Stimulated activated CD8-positive, alpha-beta memory T cell treated with anti-CD3 and anti-CD28 coated beads, Interleukin-12 subunit alpha, Interleukin-12 subunit beta, amount 100 ng/mL, for 24 hours (primary cell): Measurements from ENCODE around the gene MUC4.

Experiments
- DNase-seq: peaks from one replicate; pipeline ENCODE4 v3.0.0-alpha.2; 2020; ENCODE audit errors: extremely low read depth

MUC4 gene

GRCh38 chr3:195811756-195812155 lies at the start of gene MUC4:
TSS of gene MUC4 (minus strand) at chr3:195811929. CDS start at chr3:195811817, 112 bp downstream.
- DNase-seq: no peak

GRCh38 chr3:195860456-195860855 lies 48.7 kb upstream of the MUC4 start:
- DNase-seq: no peak

- no peak for DNase-seq
These were observed 48.2 kb upstream of the MUC4 start for GRCh38 chr3:195859846-195860411.

GRCh38 chr3:195859061-195859845 lies 47.5 kb upstream of the MUC4 start:
- DNase-seq: peak; percentile 22

- DNase-seq: no peak
These were observed 44.8 kb upstream of the MUC4 start for GRCh38 chr3:195856410-195857084.

- DNase-seq: no peak
These were observed 44.0 kb upstream of the MUC4 start for GRCh38 chr3:195855471-195856409.

- DNase-seq: no peak
These were observed 43.0 kb upstream of the MUC4 start for GRCh38 chr3:195854628-195855294.

GRCh38 chr3:195853996-195854395 lies 42.3 kb upstream of the MUC4 start:
- no peak for DNase-seq

- DNase-seq: no peak
These were observed 41.3 kb upstream of the MUC4 start for GRCh38 chr3:195853036-195853435.

GRCh38 chr3:195850857-195851543 lies 39.3 kb upstream of the MUC4 start:
- peak; percentile 64 for DNase-seq

- DNase-seq: no peak
These were observed 37.8 kb upstream of the MUC4 start for GRCh38 chr3:195849322-195850074.

- no peak for DNase-seq
These were observed 35.6 kb upstream of the MUC4 start for GRCh38 chr3:195847055-195847950.

GRCh38 chr3:195845483-195845882 lies 33.8 kb upstream of the MUC4 start:
- no peak for DNase-seq

- no peak for DNase-seq
These were observed 33.0 kb upstream of the MUC4 start for GRCh38 chr3:195844671-195845218.

- DNase-seq: no peak
These were observed 27.7 kb upstream of the MUC4 start for GRCh38 chr3:195839260-195840010.

GRCh38 chr3:195838714-195839113 lies 27.0 kb upstream of the MUC4 start:
- DNase-seq: no peak

GRCh38 chr3:195836476-195837135 lies 24.9 kb upstream of the MUC4 start:
- DNase-seq: no peak
